Right lobe of liver (tissue), 6 donors: Measurements from ENCODE around the gene PGAM2. TPM values are rescaled to one million over a fixed set of nuclear protein-coding genes. Genes with fewer than 3 reads are reported as not detected.
A peak's percentile ranks its signal among the peaks of the same experiment; 100 is the strongest.

ENCODE experiments used
- ATAC-seq, 4 donors: fragments of 200-7000 bp; cut with Tn5 transposase; one replicate each; pipeline ENCODE4 v1.9.1; 2020; ENCODE audit warnings: mild to moderate bottlenecking in 4 of 4, moderate library complexity in 4 of 4
- DNase-seq, 3 donors: peaks; one replicate each; pipeline ENCODE4 v3.0.0-alpha.2; 2020
- H3K27ac ChIP-seq, 3 donors: fragments of 200-600 bp; one replicate each; pipeline ENCODE4 v1.8.0; 2022
- H3K27me3 ChIP-seq, 2 donors: fragments of 200-600 bp; one replicate each; pipeline ENCODE4 v1.8.0; 2022
- H3K36me3 ChIP-seq, 4 donors: fragments of 200-600 bp; sonication (generic) in 1 of 4; one replicate each; pipeline versions ENCODE4 v1.5.1 to v1.8.0; 2017 to 2022; ENCODE audit warnings: control low read depth in 1 of 4
- H3K4me1 ChIP-seq, 4 donors: fragments of 200-600 bp; sonication (generic) in 1 of 4; one replicate each; pipeline versions ENCODE4 v1.5.1 to v1.8.0; 2017 to 2022; ENCODE audit warnings: control low read depth in 1 of 4
- H3K4me3 ChIP-seq, 3 donors: fragments of 200-600 bp; one replicate each; pipeline ENCODE4 v1.8.0; 2022
- H3K9me3 ChIP-seq, 4 donors: fragments of 200-600 bp; sonication (generic) in 1 of 4; one replicate each; pipeline versions ENCODE4 v1.5.1 to v1.8.0; 2017 to 2022; ENCODE audit warnings: control low read depth in 1 of 4
- CTCF ChIP-seq, 4 donors: fragments of 200-600 bp in 3 of 4; fragments of 450-650 bp in 1 of 4; IDR thresholded peaks; one replicate each; pipeline versions ENCODE4 v1.5.1 to v1.8.0; 2016 to 2022; ENCODE audit warnings: antibody characterized with exemption in 4 of 4, mild to moderate bottlenecking in 2 of 4
- POLR2A ChIP-seq: fragments of 450-650 bp; IDR thresholded peaks from one replicate; pipeline ENCODE4 v1.6.1; 2017; ENCODE audit warnings: antibody characterized with exemption, mild to moderate bottlenecking
- WGBS: methylation state at CpG from one replicate; pipeline ENCODE4 v1.1.6; 2018; ENCODE audit warnings: low coverage, low lambda C conversion rate; ENCODE audit not compliant: insufficient coverage; ENCODE audit errors: missing lambda C conversion rate; 5-methylcytosine and 5-hydroxymethylcytosine counted together
- intact Hi-C, 2 donors: fragments of 100-400 bp; cut with DNase I; formaldehyde crosslinking; loops; one replicate each; pipeline versions ENCODE4 v1.11.2 to v1.14.1; 2022
- total RNA-seq, 6 experiments: library from RNA; depleted of rRNA in 2 of 6; stranded (reverse); fragments of >200 nt in 2 of 6; fragmentation: NEBNext Ultra II Directional in 3 of 6; extraction: Animal tissue kit (Norgen Biotek cat#: 25700) in 3 of 6; gene quantifications; one replicate each; pipeline versions ENCODE4 v1.1.0 to v1.2.4, GENCODE V29; 2016 to 2023
- donor health status: DM: no; HTN: yes; CAD: no.
- donor health status: DM: no; HTN: no; CAD: no.
- donor health status: DM: no; HTN: no; CAD: no.
- donor health status: DM: no; HTN: yes; CAD: no.
- donor health status: DM: no; HTN: yes; CAD: no.

PGAM2 gene
- total RNA-seq, 6 experiments from 2014 or later, result 0.31 to 0.56 (median 0.46) TPM; not detected in 3

- Histone ChIP-seq H3K9me3 (no peaks in the 10 kb centered on the region), H3K27ac (no peak overlapping the region), H3K27me3 (no peaks in the 10 kb centered on the region), H3K36me3 (no peaks in the 10 kb centered on the region), H3K4me1 (no peaks in the 10 kb centered on the region), H3K4me3 (no peak overlapping the region)
- no peak for DNase-seq
- intact Hi-C loops, result no loop called here
- TF ChIP-seq CTCF (IDR thresholded peaks at IDR 0.05) (no peak), POLR2A (no peak)
- WGBS, result 52% methylated on average over 3 of the region's 41 CpGs
- ATAC-seq, result peak in 2 of 4 donors; percentile 14 to 29
Observed at GRCh38 chr7:44112231-44112996, 47.0 kb upstream of the PGAM2 start.

- Histone ChIP-seq H3K9me3 (no peaks in the 10 kb centered on the region), H3K4me3 (no peak overlapping the region), H3K36me3 (no peaks in the 10 kb centered on the region), H3K27ac (no peak overlapping the region), H3K4me1 (no peaks in the 10 kb centered on the region), H3K27me3 (no peaks in the 10 kb centered on the region)
- 67% methylated on average over 3 of the region's 16 CpGs for WGBS
- intact Hi-C loops, result no loop called here
- TF ChIP-seq POLR2A (no peak), CTCF (IDR thresholded peaks at IDR 0.05) (no peak)
- ATAC-seq (no peak), DNase-seq (no peak)
Observed at GRCh38 chr7:44111761-44112160, 46.4 kb upstream of the PGAM2 start.

GRCh38 chr7:44110719-44111635 is 45.6 kb upstream of the PGAM2 start:
- Histone ChIP-seq H3K27ac (no peak overlapping the region), H3K4me3 (no peak overlapping the region), H3K36me3 (no peaks in the 10 kb centered on the region), H3K9me3 (no peaks in the 10 kb centered on the region), H3K4me1 (no peaks in the 10 kb centered on the region), H3K27me3 (no peaks in the 10 kb centered on the region)
- intact Hi-C loops, result no loop called here
- TF ChIP-seq CTCF (IDR thresholded peaks at IDR 0.05) (no peak), POLR2A (no peak)
- ATAC-seq (no peak), DNase-seq (no peak)
- WGBS, result 94% methylated on average over 8 of the region's 27 CpGs

GRCh38 chr7:44109991-44110390 is 44.6 kb upstream of the PGAM2 start:
- DNase-seq (no peak), ATAC-seq (no peak)
- H3K36me3 ChIP-seq, result no peaks in the 10 kb centered on the region
- no CpG with 5 or more reads among the region's 18 CpGs for WGBS
- no peaks in the 10 kb centered on the region for H3K27me3 ChIP-seq
- no peaks in the 10 kb centered on the region for H3K4me1 ChIP-seq
- H3K27ac ChIP-seq, result no peak overlapping the region
- H3K9me3 ChIP-seq, result no peaks in the 10 kb centered on the region
- H3K4me3 ChIP-seq, result no peak overlapping the region
- intact Hi-C loops, result no loop called here
- no peak for TF ChIP-seq POLR2A
- no peak for TF ChIP-seq CTCF (IDR thresholded peaks at IDR 0.05)
